HL-60 (cell line): Measurements from ENCODE around the gene MRPL17.

Experiments used
- GABPA ChIP-seq: IDR thresholded peaks from 2 replicates; pipeline ENCODE4 v1.6.1; 2012; ENCODE audit warnings: low read depth
- POLR2AphosphoS5 ChIP-seq: IDR thresholded peaks from 2 replicates; pipeline ENCODE4 v1.6.1; 2012; ENCODE audit warnings: low read depth
- SPI1 ChIP-seq: IDR thresholded peaks from 2 replicates; pipeline ENCODE4 v1.6.1; 2012; ENCODE audit warnings: low read depth, mild to moderate bottlenecking, borderline replicate concordance
- TF ChIP-seq, protein P1 (sequence below): IDR thresholded peaks from one replicate; pipeline ENCODE4 v1.5.1; 2011; ENCODE audit warnings: low read length, control low read depth, inconsistent platforms; ENCODE audit not compliant: insufficient read depth

DNA sequence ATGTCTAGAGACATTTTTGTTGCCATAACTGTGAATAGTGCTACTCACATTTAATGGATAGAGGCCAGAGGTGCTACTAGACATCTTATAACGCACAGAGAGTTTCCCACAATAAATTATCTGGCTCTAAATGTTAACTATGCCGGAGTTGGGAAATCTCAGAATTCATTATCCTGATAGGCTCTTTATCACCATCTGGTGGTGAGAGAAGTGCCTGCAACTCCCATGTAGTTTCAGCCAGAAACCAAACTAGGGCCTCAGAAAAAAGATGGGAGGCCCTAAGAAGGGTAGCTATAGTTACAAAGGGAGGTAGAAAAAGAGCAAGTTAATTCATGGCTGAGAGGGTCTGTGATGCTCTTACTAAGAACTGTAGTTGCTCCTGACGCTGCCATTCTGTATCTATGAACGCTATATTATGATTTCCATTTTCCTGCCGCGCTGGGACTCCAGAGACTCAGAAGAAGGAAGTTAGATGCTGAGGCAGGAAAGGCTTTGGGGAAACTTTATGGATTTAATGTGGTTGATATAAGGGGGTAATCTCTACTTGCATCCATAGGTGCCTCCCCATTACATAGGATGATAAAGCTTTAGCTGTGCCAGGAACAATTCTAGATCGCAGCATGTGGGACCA is 22.9 kb upstream of the MRPL17 start:
- TF ChIP-seq, protein P1, sequence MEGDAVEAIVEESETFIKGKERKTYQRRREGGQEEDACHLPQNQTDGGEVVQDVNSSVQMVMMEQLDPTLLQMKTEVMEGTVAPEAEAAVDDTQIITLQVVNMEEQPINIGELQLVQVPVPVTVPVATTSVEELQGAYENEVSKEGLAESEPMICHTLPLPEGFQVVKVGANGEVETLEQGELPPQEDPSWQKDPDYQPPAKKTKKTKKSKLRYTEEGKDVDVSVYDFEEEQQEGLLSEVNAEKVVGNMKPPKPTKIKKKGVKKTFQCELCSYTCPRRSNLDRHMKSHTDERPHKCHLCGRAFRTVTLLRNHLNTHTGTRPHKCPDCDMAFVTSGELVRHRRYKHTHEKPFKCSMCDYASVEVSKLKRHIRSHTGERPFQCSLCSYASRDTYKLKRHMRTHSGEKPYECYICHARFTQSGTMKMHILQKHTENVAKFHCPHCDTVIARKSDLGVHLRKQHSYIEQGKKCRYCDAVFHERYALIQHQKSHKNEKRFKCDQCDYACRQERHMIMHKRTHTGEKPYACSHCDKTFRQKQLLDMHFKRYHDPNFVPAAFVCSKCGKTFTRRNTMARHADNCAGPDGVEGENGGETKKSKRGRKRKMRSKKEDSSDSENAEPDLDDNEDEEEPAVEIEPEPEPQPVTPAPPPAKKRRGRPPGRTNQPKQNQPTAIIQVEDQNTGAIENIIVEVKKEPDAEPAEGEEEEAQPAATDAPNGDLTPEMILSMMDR: peak; percentile 87
- TF ChIP-seq GABPA: no peak
- no peak for TF ChIP-seq SPI1
- no peak for TF ChIP-seq POLR2AphosphoS5
